HepG2 (cell line): ENCODE results near the gene LURAP1L. TPM values are rescaled to one million over a fixed set of nuclear protein-coding genes. Genes with fewer than 3 reads are reported as not detected.
A peak's percentile ranks its signal among the peaks of the same experiment; 100 is the strongest.

Experiments
- ATAC-seq: fragments of 200-7000 bp; cut with Tn5 transposase; 3 replicates; pipeline ENCODE4 v1.9.1; 2020; ENCODE audit warnings: mild to moderate bottlenecking, moderate library complexity
- BruUV-seq: library from RNA; stranded (reverse); fragments of 400-500 nt; replicated peaks from 2 replicates; lab custom pipeline; 2021; lab: Mats Ljungman, UMichigan
- CTCF ChIA-PET: fragments of 300-600 bp; formaldehyde crosslinking; extraction: SDS; loops from one replicate; lab custom pipeline; 2021; ENCODE audit warnings: low total read pairs, inconsistent platforms, low intra/inter-chr PET ratio; lab: Yijun Ruan, JAX
- POLR2A ChIA-PET: fragments of 350-600 bp; sonication (Branson Sonifier 250); formaldehyde crosslinking; loops from one replicate; lab custom pipeline; 2020; ENCODE audit warnings: antibody characterized with exemption, inconsistent platforms; lab: Yijun Ruan, JAX
- DNase-seq: peaks from one replicate; pipeline ENCODE4 v3.0.0-alpha.2; 2015; ENCODE audit warnings: low spot score
- FAIRE-seq: peaks from 3 replicates; lab custom pipeline; 2011; peaks lifted over from hg19 to GRCh38; lab: Jason Lieb, UNC
- H2AFZ ChIP-seq: one replicate; pipeline ENCODE4 v1.6.1; 2011; ENCODE audit warnings: low read length, inconsistent platforms
- H3K27ac ChIP-seq: fragments of 300-600 bp; 3 replicates; pipeline ENCODE4 v1.8.0; 2011; ENCODE audit warnings: mixed run types, mild to moderate bottlenecking, mixed read lengths, low read length, inconsistent platforms; ENCODE audit not compliant: insufficient read depth; ENCODE audit errors: extremely low read length
- H3K27me3 ChIP-seq, 2 experiments: fragments of 200-600 bp in 1 of 2; 2 replicates in 1 of 2; 3 replicates in 1 of 2; pipeline versions ENCODE4 v1.6.0 to v1.8.0; 2011; ENCODE audit warnings: low read length in 2 of 2, mild to moderate bottlenecking in 2 of 2, moderate library complexity in 2 of 2, inconsistent platforms in 1 of 2; ENCODE audit not compliant: insufficient read depth in 2 of 2, control insufficient read depth in 1 of 2
- H3K36me3 ChIP-seq, 2 experiments: fragments of 200-600 bp in 1 of 2; replicated peaks in 1 of 2; 2 replicates in 1 of 2; 3 replicates in 1 of 2; pipeline versions ENCODE4 v1.5.1 to v1.8.0; 2011; ENCODE audit warnings: low read length in 2 of 2, inconsistent platforms in 1 of 2; ENCODE audit not compliant: insufficient read depth in 2 of 2, control insufficient read depth in 1 of 2
- H3K4me1 ChIP-seq: 2 replicates; pipeline ENCODE4 v1.5.1; 2012; ENCODE audit warnings: low read length, inconsistent platforms; ENCODE audit not compliant: insufficient read depth
- H3K4me2 ChIP-seq: 2 replicates; pipeline ENCODE4 v1.6.0; 2011; ENCODE audit warnings: low read depth, low read length, inconsistent platforms
- H3K4me3 ChIP-seq, 3 experiments: fragments of 200-600 bp in 1 of 3; sonication (generic), shearing (Covaris generic) in 1 of 3; replicated peaks in 1 of 3; 2 replicates each; pipeline ENCODE4 v1.5.1; 2011 to 2016; ENCODE audit warnings: low read length in 3 of 3, inconsistent platforms in 2 of 3, low read depth in 2 of 3, mild to moderate bottlenecking in 2 of 3, control low read depth in 1 of 3, mixed read lengths in 1 of 3; ENCODE audit not compliant: insufficient read depth in 1 of 3
- H3K79me2 ChIP-seq: one replicate; pipeline ENCODE4 v1.6.1; 2011; ENCODE audit warnings: low read length, inconsistent platforms; ENCODE audit not compliant: insufficient read depth
- H3K9ac ChIP-seq: 2 replicates; pipeline ENCODE4 v1.6.0; 2011; ENCODE audit warnings: mild to moderate bottlenecking, low read depth, low read length, inconsistent platforms; ENCODE audit not compliant: insufficient read depth
- H3K9me3 ChIP-seq: 2 replicates; pipeline ENCODE4 v1.5.1; 2012; ENCODE audit warnings: mild to moderate bottlenecking, low read length
- H4K20me1 ChIP-seq: 2 replicates; pipeline ENCODE4 v1.6.0; 2011; ENCODE audit warnings: inconsistent platforms, mild to moderate bottlenecking, low read length, moderate library complexity; ENCODE audit not compliant: insufficient read depth
- DMAP1 ChIP-seq: IDR thresholded peaks from 2 replicates; pipeline ENCODE4 v1.6.1; 2016
- FOXA3 ChIP-seq: IDR thresholded peaks from 2 replicates; pipeline ENCODE4 v1.6.1; 2016; ENCODE audit warnings: missing genetic modification reagents, missing compliant biosample characterization
- ZBTB21 ChIP-seq: sonication (generic); formaldehyde crosslinking; IDR thresholded peaks from 2 replicates; pipeline ENCODE4 v1.4.0; 2020; ENCODE audit warnings: missing genetic modification reagents
- WGBS: methylation state at CpG from one replicate; pipeline ENCODE4 v1.1.6; 2017; ENCODE audit warnings: low lambda C conversion rate; 5-methylcytosine and 5-hydroxymethylcytosine counted together
- in situ Hi-C: cut with HindIII; loops from 2 replicates; pipeline ENCODE4 v1.10.0; 2017; ENCODE audit warnings: low pct_unique_long_range_greater_than_20kb; ENCODE audit not compliant: extremely low pct_ligation_motif_present
- intact Hi-C: fragments of 100-400 bp; cut with micrococcal nuclease; formaldehyde crosslinking; loops from one replicate; pipeline ENCODE4 v1.10.0; 2022; ENCODE audit not compliant: unreplicated experiment
- polyA plus RNA-seq, 8 experiments: library from polyadenylated mRNA; depleted of rRNA in 3 of 8; stranded (reverse) in 7 of 8; unstranded in 1 of 8; fragments of >200 nt; fragmentation: Illumina TruSeq in 4 of 8; extraction: Trizol in 4 of 8; gene quantifications; 2 replicates each; pipeline versions ENCODE4 v1.2.1 to v1.2.3, GENCODE V29; 2011 to 2016; ENCODE audit warnings: low read depth in 4 of 8, missing spikeins in 1 of 8, mixed read lengths in 1 of 8; ENCODE audit not compliant: insufficient read depth in 1 of 8
- total RNA-seq, 5 experiments: library from RNA; depleted of rRNA; stranded (reverse); fragments of >200 nt; fragmentation: Illumina TruSeq; extraction: Trizol; gene quantifications; 2 replicates each; pipeline ENCODE4 v1.2.3, GENCODE V29; 2016; ENCODE audit warnings: low read depth in 1 of 5
- TF ChIP-seq, protein P1 (sequence below): IDR thresholded peaks from 2 replicates; pipeline ENCODE4 v1.4.0; 2020; ENCODE audit warnings: mild to moderate bottlenecking, missing genetic modification reagents
- TF ChIP-seq, protein P2 (sequence below): sonication (generic); IDR thresholded peaks from 2 replicates; pipeline ENCODE4 v1.6.1; 2016; ENCODE audit warnings: low read depth, borderline replicate concordance
- TF ChIP-seq, protein P3 (sequence below): IDR thresholded peaks from 2 replicates; pipeline ENCODE4 v1.6.1; 2012; ENCODE audit warnings: low read depth, low read length, improper control_type of control experiment

The LURAP1L gene
- total and polyA plus RNA-seq, 2 of the 13 experiments (the other 11 are each of a cell fraction or from before 2014, with no cell fraction given): 6.7 to 16.6 TPM

DNA sequence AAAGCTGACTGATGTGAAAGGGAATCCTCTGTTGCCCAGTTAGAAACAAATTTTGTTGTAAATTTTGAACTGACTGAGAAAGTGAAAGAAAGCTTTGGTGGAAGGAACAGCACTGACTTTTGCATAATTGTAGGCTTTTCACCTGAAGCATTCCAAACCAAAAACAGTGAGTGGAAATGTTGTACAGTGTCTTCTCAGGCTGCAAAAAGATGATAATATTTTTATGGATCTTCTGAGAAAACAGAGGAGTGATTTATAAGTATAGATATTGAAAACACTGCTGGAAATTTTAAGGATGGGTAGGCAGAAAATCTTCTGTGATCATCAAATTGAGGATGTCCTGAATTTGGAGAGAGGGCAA is 40.0 kb downstream of the LURAP1L start:
- Histone ChIP-seq H3K27ac (peak overlapping the region; percentile 92), H3K4me2 (peak overlapping the region; percentile 82), H2AFZ (peak overlapping the region; percentile 48), H3K4me3 (peak overlapping the region in 2 of 3 experiments; percentile 13 to 56; a peak in 2 of 6 replicates), H3K27me3 (no peaks in the 10 kb centered on the region), H3K9me3 (no peaks in the 10 kb centered on the region), H3K4me1 (peaks cover 70% of the 10 kb centered on the region), H3K36me3 (no peaks in the 10 kb centered on the region), H3K79me2 (peaks cover 13% of the 10 kb centered on the region), H3K9ac (peak overlapping the region; percentile 81), H4K20me1 (no peaks in the 10 kb centered on the region)
- DNase-seq (no peak), FAIRE-seq (no peak), ATAC-seq (no peak)
- in situ Hi-C loops: loop anchor here (5.0 kb wide), 2 partner anchors 38 to 93 kb away; partner anchors contain the start of gene LURAP1L
- ChIA-PET POLR2A (interaction anchor here (0.9 to 7.1 kb wide), 7 partner anchors 12 to 38 kb away, joined by 4 to 342 read pairs (median 5); partner anchors contain the start of gene LURAP1L), CTCF (no interaction called here)
- BruUV-seq: TSS peak; percentile 75
- no peak for TF ChIP-seq ZBTB21
- intact Hi-C loops: no loop called here

DNA sequence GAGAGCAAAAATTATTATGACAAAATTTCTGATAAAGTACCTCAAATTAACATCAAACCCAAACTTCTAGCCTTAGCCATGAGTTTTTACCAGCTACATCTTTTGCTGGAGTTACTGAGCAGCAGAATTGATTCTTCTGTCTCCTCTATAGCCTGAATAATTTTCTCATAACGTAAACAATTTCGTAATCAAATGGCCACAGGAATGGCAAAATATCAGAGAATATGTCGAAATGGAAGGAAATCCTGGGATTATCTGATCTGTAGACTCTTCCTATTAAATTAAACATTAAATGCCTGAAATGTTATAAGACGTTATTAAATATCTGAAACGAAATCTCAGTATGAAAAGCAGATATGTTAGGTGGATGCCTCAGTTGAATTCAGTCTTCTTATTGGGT is 41.1 kb downstream of the LURAP1L start:
- no peaks in the 10 kb centered on the region for H3K27me3 ChIP-seq
- no peak overlapping the region for H2AFZ ChIP-seq
- peaks cover 66% of the 10 kb centered on the region for H3K4me1 ChIP-seq
- H3K79me2 ChIP-seq: peaks cover 13% of the 10 kb centered on the region
- POLR2A ChIA-PET: interaction anchor here (6.4 to 7.1 kb wide), 2 partner anchors 31 to 39 kb away, joined by 97 to 342 read pairs; partner anchors contain the start of gene LURAP1L
- no peak overlapping the region for H3K4me2 ChIP-seq
- no TSS peak for BruUV-seq
- 0 out of 2 replicates have a peak overlapping the region, but pooled peaks have one; percentile 55 for H3K9ac ChIP-seq
- in situ Hi-C loops: loop anchor here (5.0 kb wide), 2 partner anchors 39 to 94 kb away; partner anchors contain the start of gene LURAP1L
- intact Hi-C loops: no loop called here
- no peaks in the 10 kb centered on the region for H3K36me3 ChIP-seq
- peak overlapping the region; percentile 68 for H3K27ac ChIP-seq
- no peak for FAIRE-seq
- no peak for ATAC-seq
- no peak overlapping the region for H3K4me3 ChIP-seq
- H4K20me1 ChIP-seq: no peaks in the 10 kb centered on the region
- no peak for DNase-seq
- CTCF ChIA-PET: no interaction called here
- H3K9me3 ChIP-seq: no peaks in the 10 kb centered on the region
- whole genome bisulfite sequencing: 90% methylated on average over 5 of the region's 5 CpGs
- TF ChIP-seq FOXA3 (peak; percentile 17; the same call in 1 of the 2 replicates), DMAP1 (CRISPR knock-in tag) (no peak)
- TF ChIP-seq, protein P1, sequence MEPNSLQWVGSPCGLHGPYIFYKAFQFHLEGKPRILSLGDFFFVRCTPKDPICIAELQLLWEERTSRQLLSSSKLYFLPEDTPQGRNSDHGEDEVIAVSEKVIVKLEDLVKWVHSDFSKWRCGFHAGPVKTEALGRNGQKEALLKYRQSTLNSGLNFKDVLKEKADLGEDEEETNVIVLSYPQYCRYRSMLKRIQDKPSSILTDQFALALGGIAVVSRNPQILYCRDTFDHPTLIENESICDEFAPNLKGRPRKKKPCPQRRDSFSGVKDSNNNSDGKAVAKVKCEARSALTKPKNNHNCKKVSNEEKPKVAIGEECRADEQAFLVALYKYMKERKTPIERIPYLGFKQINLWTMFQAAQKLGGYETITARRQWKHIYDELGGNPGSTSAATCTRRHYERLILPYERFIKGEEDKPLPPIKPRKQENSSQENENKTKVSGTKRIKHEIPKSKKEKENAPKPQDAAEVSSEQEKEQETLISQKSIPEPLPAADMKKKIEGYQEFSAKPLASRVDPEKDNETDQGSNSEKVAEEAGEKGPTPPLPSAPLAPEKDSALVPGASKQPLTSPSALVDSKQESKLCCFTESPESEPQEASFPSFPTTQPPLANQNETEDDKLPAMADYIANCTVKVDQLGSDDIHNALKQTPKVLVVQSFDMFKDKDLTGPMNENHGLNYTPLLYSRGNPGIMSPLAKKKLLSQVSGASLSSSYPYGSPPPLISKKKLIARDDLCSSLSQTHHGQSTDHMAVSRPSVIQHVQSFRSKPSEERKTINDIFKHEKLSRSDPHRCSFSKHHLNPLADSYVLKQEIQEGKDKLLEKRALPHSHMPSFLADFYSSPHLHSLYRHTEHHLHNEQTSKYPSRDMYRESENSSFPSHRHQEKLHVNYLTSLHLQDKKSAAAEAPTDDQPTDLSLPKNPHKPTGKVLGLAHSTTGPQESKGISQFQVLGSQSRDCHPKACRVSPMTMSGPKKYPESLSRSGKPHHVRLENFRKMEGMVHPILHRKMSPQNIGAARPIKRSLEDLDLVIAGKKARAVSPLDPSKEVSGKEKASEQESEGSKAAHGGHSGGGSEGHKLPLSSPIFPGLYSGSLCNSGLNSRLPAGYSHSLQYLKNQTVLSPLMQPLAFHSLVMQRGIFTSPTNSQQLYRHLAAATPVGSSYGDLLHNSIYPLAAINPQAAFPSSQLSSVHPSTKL (CRISPR knock-in tag): 0 out of 2 replicates have a peak, but pooled peaks have one; percentile 13
- TF ChIP-seq, protein P2, sequence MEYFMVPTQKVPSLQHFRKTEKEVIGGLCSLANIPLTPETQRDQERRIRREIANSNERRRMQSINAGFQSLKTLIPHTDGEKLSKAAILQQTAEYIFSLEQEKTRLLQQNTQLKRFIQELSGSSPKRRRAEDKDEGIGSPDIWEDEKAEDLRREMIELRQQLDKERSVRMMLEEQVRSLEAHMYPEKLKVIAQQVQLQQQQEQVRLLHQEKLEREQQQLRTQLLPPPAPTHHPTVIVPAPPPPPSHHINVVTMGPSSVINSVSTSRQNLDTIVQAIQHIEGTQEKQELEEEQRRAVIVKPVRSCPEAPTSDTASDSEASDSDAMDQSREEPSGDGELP: no peak
- TF ChIP-seq, protein P3, sequence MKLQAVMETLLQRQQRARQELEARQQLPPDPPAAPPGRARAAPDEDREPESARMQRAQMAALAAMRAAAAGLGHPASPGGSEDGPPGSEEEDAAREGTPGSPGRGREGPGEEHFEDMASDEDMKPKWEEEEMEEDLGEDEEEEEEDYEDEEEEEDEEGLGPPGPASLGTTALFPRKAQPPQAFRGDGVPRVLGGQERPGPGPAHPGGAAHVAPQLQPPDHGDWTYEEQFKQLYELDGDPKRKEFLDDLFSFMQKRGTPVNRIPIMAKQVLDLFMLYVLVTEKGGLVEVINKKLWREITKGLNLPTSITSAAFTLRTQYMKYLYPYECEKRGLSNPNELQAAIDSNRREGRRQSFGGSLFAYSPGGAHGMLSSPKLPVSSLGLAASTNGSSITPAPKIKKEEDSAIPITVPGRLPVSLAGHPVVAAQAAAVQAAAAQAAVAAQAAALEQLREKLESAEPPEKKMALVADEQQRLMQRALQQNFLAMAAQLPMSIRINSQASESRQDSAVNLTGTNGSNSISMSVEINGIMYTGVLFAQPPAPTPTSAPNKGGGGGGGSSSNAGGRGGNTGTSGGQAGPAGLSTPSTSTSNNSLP: peak; percentile 14; the same call in 1 of the 2 replicates
